ENCODE measurements around the gene RETNLB. TPM values are rescaled to one million over a fixed set of nuclear protein-coding genes. Genes with fewer than 3 reads are reported as not detected.

RETNLB gene
- total RNA-seq, 1 donor from 2014 or later = not detected

DNA sequence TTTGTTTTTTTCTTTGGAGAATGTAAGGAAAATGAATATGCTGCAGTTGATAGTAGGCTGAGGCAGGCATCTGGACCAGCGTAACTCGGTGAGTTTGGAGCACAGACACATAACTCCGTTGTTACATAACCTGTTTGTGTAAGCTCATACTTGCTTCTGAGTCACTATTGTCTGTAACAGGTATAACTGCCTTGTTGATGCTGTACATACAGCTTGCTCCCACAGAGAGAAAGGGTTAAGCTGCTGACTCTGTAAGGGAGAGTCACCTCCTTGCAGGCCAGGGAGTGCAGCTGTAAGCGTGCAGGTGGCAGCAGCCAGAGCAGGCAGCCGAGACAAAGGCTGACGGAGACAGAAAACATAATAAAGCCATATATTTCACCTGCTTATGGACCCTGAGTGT lies 20.4 kb downstream of the RETNLB start:
- Histone ChIP-seq H3K4me3 (ENCODE audit: low read depth, low read length) (no peak overlapping the region), H3K27me3 (ENCODE audit: control insufficient read depth, insufficient read depth, low read length) (no peaks in the 10 kb centered on the region), H3K36me3 (ENCODE audit: control insufficient read depth, insufficient read depth, low read length) (no peaks in the 10 kb centered on the region)
- no peak for DNase-seq (ENCODE audit: low read depth)
- TF ChIP-seq, protein P1, sequence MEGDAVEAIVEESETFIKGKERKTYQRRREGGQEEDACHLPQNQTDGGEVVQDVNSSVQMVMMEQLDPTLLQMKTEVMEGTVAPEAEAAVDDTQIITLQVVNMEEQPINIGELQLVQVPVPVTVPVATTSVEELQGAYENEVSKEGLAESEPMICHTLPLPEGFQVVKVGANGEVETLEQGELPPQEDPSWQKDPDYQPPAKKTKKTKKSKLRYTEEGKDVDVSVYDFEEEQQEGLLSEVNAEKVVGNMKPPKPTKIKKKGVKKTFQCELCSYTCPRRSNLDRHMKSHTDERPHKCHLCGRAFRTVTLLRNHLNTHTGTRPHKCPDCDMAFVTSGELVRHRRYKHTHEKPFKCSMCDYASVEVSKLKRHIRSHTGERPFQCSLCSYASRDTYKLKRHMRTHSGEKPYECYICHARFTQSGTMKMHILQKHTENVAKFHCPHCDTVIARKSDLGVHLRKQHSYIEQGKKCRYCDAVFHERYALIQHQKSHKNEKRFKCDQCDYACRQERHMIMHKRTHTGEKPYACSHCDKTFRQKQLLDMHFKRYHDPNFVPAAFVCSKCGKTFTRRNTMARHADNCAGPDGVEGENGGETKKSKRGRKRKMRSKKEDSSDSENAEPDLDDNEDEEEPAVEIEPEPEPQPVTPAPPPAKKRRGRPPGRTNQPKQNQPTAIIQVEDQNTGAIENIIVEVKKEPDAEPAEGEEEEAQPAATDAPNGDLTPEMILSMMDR (IDR thresholded peaks at IDR 0.05; ENCODE audit: insufficient read depth, low read length, poor library complexity, severe bottlenecking) = no peak

DNA sequence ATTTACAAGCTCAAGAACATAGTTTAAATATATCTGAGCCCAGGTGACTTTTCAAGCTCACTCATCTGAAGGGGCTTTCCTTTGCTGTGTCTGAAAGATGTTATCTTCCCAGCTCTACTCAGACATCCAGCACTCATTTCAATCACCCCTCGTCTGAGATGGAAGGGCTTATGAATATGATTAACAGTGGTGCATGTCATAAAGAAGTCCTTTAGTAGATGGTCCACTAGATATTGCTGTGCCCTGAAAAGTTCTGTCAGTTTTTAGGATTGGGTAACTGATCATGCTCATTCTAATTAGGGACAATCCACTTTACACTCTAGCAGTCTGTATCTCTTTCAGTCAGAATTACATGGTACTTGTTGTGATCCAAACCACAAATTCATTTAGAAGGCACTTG lies 28.3 kb downstream of the RETNLB start:
- no peaks in the 10 kb centered on the region for H3K36me3 ChIP-seq (ENCODE audit: control insufficient read depth, insufficient read depth, low read length)
- no peak overlapping the region for H3K4me3 ChIP-seq (ENCODE audit: low read depth, low read length)
- no peaks in the 10 kb centered on the region for H3K27me3 ChIP-seq (ENCODE audit: control insufficient read depth, insufficient read depth, low read length)
- DNase-seq (ENCODE audit: low read depth) = no peak
- TF ChIP-seq, protein P1 (IDR thresholded peaks at IDR 0.05; ENCODE audit: insufficient read depth, low read length, poor library complexity, severe bottlenecking) = no peak

DNA sequence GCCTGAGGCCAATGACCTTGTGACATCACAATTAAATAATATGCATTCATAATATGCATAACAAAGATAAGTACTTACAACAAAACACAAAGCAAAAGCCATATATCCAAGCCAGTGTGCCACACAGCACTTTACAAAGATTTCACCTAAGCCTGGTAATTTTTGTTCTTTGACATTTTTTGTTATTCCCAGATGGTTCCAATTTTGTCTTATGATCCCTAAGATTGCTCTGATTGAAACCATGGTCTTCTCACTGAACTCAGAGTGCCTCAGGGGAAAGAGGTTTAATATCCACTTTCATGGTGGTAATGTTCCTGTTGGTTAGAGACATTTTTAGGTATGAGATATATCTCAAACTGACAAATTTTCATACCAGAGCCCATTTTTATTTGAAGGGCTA lies 29.1 kb downstream of the RETNLB start:
- no peaks in the 10 kb centered on the region for H3K27me3 ChIP-seq (ENCODE audit: control insufficient read depth, insufficient read depth, low read length)
- H3K4me3 ChIP-seq (ENCODE audit: low read depth, low read length) = no peak overlapping the region
- TF ChIP-seq, protein P1 (IDR thresholded peaks at IDR 0.05; ENCODE audit: insufficient read depth, low read length, poor library complexity, severe bottlenecking) = no peak
- H3K36me3 ChIP-seq (ENCODE audit: control insufficient read depth, insufficient read depth, low read length) = no peaks in the 10 kb centered on the region
- no peak for DNase-seq (ENCODE audit: low read depth)

DNA sequence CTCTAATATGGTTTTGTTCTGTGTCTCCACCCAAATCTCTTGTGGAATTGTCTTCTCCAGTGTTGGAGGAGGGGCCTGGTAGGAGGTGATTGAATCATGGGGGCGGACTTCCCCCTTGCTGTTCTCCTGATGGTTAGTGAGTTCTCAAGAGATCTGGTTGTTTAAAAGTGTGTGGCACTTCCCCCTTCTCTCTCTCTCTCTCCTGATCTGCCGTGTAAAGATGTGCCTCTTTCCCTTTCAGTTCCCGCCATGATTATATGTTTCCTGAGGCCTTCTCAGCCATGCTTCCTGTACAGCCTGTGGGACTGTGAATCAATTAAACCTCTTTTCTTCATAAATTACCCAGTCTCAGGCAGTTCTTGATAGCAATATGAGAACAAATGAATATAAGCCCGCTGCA lies 33.1 kb downstream of the RETNLB start:
- TF ChIP-seq, protein P1 (IDR thresholded peaks at IDR 0.05; ENCODE audit: insufficient read depth, low read length, poor library complexity, severe bottlenecking) = no peak
- H3K4me3 ChIP-seq (ENCODE audit: low read depth, low read length) = no peak overlapping the region
- no peaks in the 10 kb centered on the region for H3K27me3 ChIP-seq (ENCODE audit: control insufficient read depth, insufficient read depth, low read length)
- no peak for DNase-seq (ENCODE audit: low read depth)
- no peaks in the 10 kb centered on the region for H3K36me3 ChIP-seq (ENCODE audit: control insufficient read depth, insufficient read depth, low read length)

DNA sequence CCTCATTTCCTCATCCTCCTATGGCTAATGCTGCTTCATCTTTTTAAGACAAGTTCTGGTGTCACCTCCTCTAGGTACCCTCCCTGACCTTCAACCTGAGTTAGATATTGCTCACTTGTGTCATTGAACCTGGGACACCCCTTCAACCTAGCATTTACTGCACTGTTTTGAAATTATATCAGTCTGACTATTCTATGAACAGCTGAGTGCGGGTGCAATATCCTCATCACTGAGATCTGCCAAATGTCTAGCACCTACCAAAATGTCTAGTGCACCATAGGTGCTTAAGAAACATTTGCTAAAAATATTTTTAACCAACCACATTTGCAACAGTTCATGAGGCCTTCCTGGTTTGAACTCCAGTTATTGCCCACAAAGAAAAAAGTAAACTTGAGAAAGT lies 34.5 kb downstream of the RETNLB start:
- Histone ChIP-seq H3K36me3 (ENCODE audit: control insufficient read depth, insufficient read depth, low read length) (no peaks in the 10 kb centered on the region), H3K4me3 (ENCODE audit: low read depth, low read length) (no peak overlapping the region), H3K27me3 (ENCODE audit: control insufficient read depth, insufficient read depth, low read length) (no peaks in the 10 kb centered on the region)
- TF ChIP-seq, protein P1 (IDR thresholded peaks at IDR 0.05; ENCODE audit: insufficient read depth, low read length, poor library complexity, severe bottlenecking) = no peak
- DNase-seq (ENCODE audit: low read depth) = no peak

DNA sequence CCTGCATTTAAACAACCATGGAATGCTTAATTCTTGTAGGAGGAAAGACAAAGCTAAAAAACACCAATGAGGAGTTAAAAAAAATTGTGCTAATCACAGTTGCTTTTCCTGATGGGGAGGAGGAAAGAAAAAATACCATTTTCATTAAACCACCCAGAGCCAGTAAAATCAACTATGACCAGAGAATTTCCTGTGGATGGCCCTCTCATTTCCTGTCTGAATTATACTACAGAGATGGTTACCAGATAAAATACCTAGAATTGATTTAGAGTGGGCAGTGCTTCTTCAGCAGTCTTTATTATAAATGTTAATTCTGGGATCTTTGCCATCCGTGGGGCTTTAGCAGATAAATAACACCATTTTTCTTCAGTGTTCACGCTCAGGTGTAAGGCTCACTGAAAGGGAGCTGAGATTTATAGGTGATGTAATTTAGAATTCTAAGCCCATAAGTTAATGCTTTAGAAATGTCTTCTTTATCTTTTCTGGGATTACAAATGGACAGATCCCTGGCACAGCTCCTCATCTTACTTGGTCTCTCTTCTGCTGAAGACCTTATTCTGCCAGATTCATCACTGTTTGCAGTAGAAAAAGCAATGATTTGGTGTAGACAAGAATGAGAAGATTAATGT lies 37.9 kb downstream of the RETNLB start:
- H3K27me3 ChIP-seq (ENCODE audit: control insufficient read depth, insufficient read depth, low read length) = no peaks in the 10 kb centered on the region
- TF ChIP-seq, protein P1 (IDR thresholded peaks at IDR 0.05; ENCODE audit: insufficient read depth, low read length, poor library complexity, severe bottlenecking) = no peak

More for the DNA sequence above, 37.9 kb downstream of the RETNLB start:
- Histone ChIP-seq H3K4me3 (ENCODE audit: low read depth, low read length) (no peak overlapping the region), H3K36me3 (ENCODE audit: control insufficient read depth, insufficient read depth, low read length) (no peaks in the 10 kb centered on the region)
- DNase-seq (ENCODE audit: low read depth) = no peak

Measured in kidney epithelial cell (primary cell).